SK-N-SH (cell line): ENCODE results near the gene HTRA3.

Experiments used
- CHD2 ChIP-seq: fragments of 150-350 bp; IDR thresholded peaks from 2 replicates; pipeline ENCODE4 v1.6.1; 2018; ENCODE audit warnings: low read length; ENCODE audit not compliant: partially characterized antibody
- EP300 ChIP-seq, 2 experiments: IDR thresholded peaks; 2 replicates each; pipeline versions ENCODE4 v1.4.0 to v1.6.1; 2012; ENCODE audit warnings: borderline replicate concordance in 1 of 2, low read depth in 1 of 2, low read length in 1 of 2
- EZH2phosphoT487 ChIP-seq: fragments of 200-600 bp; sonication (generic); IDR thresholded peaks from 2 replicates; pipeline ENCODE4 v1.6.1; 2017; ENCODE audit warnings: low read depth, mixed run types, mild to moderate bottlenecking, antibody characterized with exemption, moderate library complexity, borderline replicate concordance
- POLR2AphosphoS5 ChIP-seq: IDR thresholded peaks from 2 replicates; pipeline ENCODE4 v1.6.1; 2012; ENCODE audit warnings: low read depth, low read length
- RCOR1 ChIP-seq: fragments of 150-350 bp; IDR thresholded peaks from 2 replicates; pipeline ENCODE4 v1.6.1; 2017; ENCODE audit warnings: antibody characterized with exemption, low read length
- TF ChIP-seq, protein P1 (sequence below): fragments of 200-600 bp; sonication (generic); IDR thresholded peaks from 2 replicates; pipeline ENCODE4 v1.6.1; 2017; ENCODE audit warnings: antibody characterized with exemption, mild to moderate bottlenecking, moderate library complexity
- TF ChIP-seq, protein P2 (sequence below): IDR thresholded peaks from 2 replicates; pipeline ENCODE4 v1.6.1; 2012; ENCODE audit warnings: mild to moderate bottlenecking, low read depth, low read length, moderate library complexity
- TF ChIP-seq, protein P3 (sequence below): IDR thresholded peaks from 2 replicates; pipeline ENCODE4 v1.4.0; 2012; ENCODE audit warnings: low read depth
- TF ChIP-seq, protein P4 (sequence below): fragments of 150-350 bp; IDR thresholded peaks from 2 replicates; pipeline ENCODE4 v1.6.1; 2016; ENCODE audit warnings: mild to moderate bottlenecking, low read depth, low read length

DNA sequence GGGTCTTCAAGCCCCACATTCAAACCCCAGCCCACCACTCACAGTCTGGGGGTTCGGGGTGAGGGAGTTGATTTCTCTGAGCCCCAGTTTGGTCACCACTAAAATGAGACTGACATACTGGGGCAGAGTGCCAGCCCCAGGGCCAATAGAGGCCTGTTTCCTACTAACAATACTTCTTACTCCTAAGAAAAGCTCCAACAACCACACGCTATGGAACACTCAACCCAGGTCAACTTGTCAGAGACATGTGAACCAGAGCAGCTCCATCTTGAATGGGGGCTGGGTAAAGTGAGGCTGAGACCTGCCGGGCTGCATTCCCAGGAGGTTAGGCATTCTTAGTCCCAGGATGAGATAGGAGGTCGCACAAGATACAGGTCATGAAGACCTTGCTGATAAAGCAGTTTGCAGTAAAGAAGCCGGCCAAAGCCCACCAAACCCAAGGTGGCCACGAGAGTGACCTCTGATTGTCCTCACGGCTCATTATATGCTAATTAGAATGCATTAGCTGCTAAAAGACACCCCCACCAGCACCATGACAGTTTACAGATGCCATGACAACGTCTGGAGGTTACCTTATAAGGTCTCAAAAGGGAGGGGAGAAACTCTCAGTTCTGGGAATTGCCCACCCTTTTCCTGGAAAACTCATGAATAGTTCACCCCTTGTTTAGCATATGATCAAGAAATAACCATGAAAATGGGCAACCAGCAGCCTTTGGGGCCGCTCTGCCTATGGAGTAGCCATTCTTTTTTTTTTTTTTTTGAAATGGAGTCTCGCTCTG, 26.6 kb upstream of the HTRA3 start:
- no peak for TF ChIP-seq EZH2phosphoT487
- TF ChIP-seq, protein P1, sequence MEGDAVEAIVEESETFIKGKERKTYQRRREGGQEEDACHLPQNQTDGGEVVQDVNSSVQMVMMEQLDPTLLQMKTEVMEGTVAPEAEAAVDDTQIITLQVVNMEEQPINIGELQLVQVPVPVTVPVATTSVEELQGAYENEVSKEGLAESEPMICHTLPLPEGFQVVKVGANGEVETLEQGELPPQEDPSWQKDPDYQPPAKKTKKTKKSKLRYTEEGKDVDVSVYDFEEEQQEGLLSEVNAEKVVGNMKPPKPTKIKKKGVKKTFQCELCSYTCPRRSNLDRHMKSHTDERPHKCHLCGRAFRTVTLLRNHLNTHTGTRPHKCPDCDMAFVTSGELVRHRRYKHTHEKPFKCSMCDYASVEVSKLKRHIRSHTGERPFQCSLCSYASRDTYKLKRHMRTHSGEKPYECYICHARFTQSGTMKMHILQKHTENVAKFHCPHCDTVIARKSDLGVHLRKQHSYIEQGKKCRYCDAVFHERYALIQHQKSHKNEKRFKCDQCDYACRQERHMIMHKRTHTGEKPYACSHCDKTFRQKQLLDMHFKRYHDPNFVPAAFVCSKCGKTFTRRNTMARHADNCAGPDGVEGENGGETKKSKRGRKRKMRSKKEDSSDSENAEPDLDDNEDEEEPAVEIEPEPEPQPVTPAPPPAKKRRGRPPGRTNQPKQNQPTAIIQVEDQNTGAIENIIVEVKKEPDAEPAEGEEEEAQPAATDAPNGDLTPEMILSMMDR = no peak
- no peak for TF ChIP-seq POLR2AphosphoS5
- no peak for TF ChIP-seq EP300 (IDR thresholded peaks at IDR 0.05; ENCODE audit: borderline replicate concordance in 1 of 2, low read depth in 1 of 2, low read length in 1 of 2)
- TF ChIP-seq, protein P2, sequence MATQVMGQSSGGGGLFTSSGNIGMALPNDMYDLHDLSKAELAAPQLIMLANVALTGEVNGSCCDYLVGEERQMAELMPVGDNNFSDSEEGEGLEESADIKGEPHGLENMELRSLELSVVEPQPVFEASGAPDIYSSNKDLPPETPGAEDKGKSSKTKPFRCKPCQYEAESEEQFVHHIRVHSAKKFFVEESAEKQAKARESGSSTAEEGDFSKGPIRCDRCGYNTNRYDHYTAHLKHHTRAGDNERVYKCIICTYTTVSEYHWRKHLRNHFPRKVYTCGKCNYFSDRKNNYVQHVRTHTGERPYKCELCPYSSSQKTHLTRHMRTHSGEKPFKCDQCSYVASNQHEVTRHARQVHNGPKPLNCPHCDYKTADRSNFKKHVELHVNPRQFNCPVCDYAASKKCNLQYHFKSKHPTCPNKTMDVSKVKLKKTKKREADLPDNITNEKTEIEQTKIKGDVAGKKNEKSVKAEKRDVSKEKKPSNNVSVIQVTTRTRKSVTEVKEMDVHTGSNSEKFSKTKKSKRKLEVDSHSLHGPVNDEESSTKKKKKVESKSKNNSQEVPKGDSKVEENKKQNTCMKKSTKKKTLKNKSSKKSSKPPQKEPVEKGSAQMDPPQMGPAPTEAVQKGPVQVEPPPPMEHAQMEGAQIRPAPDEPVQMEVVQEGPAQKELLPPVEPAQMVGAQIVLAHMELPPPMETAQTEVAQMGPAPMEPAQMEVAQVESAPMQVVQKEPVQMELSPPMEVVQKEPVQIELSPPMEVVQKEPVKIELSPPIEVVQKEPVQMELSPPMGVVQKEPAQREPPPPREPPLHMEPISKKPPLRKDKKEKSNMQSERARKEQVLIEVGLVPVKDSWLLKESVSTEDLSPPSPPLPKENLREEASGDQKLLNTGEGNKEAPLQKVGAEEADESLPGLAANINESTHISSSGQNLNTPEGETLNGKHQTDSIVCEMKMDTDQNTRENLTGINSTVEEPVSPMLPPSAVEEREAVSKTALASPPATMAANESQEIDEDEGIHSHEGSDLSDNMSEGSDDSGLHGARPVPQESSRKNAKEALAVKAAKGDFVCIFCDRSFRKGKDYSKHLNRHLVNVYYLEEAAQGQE = no peak
- TF ChIP-seq CHD2 = no peak
- TF ChIP-seq RCOR1 = no peak
- TF ChIP-seq, protein P3, sequence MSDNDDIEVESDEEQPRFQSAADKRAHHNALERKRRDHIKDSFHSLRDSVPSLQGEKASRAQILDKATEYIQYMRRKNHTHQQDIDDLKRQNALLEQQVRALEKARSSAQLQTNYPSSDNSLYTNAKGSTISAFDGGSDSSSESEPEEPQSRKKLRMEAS = no peak
- TF ChIP-seq, protein P4, sequence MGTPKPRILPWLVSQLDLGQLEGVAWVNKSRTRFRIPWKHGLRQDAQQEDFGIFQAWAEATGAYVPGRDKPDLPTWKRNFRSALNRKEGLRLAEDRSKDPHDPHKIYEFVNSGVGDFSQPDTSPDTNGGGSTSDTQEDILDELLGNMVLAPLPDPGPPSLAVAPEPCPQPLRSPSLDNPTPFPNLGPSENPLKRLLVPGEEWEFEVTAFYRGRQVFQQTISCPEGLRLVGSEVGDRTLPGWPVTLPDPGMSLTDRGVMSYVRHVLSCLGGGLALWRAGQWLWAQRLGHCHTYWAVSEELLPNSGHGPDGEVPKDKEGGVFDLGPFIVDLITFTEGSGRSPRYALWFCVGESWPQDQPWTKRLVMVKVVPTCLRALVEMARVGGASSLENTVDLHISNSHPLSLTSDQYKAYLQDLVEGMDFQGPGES = no peak
